Effector CD4-positive, alpha-beta T cell (primary cell): ENCODE measurements around the gene HIGD2A.

Experiments
- DNase-seq: peaks from one replicate; pipeline ENCODE4 v3.0.0-alpha.2; 2020
- total RNA-seq: gene quantifications from one replicate; lab custom pipeline; 2026; lab: John Stamatoyannopoulos, UW

HIGD2A gene
- 46.0 reads per million, percentile 66 among the genes with 10 or more reads in this experiment for total RNA-seq

- DNase-seq: peak; percentile 99
Observed at GRCh38 chr5:176388444-176389134, at the start of gene HIGD2A, which contains the start of gene NOP16. HIGD2A (plus strand) TSS chr5:176388751; CDS start chr5:176388820, 69 bp downstream. NOP16 (minus strand) TSS chr5:176388598; CDS start chr5:176388539, 59 bp downstream.

- no peak for DNase-seq
Observed at GRCh38 chr5:176339304-176339703, 49.2 kb upstream of the HIGD2A start.

- DNase-seq: no peak
Observed at GRCh38 chr5:176341325-176342157, 47.0 kb upstream of the HIGD2A start.

- DNase-seq: no peak
Observed at GRCh38 chr5:176342158-176342483, 46.4 kb upstream of the HIGD2A start.

- DNase-seq: no peak
Observed at GRCh38 chr5:176342766-176343458, 45.6 kb upstream of the HIGD2A start.

GRCh38 chr5:176350416-176350815, 38.1 kb upstream of the HIGD2A start:
- DNase-seq: no peak

- DNase-seq: no peak
Observed at GRCh38 chr5:176352116-176352878, 36.3 kb upstream of the HIGD2A start.

- DNase-seq: no peak
Observed at GRCh38 chr5:176353533-176353932, 35.0 kb upstream of the HIGD2A start.

- DNase-seq: no peak
Observed at GRCh38 chr5:176355400-176356178, 33.0 kb upstream of the HIGD2A start.

GRCh38 chr5:176356179-176356566, 32.4 kb upstream of the HIGD2A start:
- no peak for DNase-seq

GRCh38 chr5:176359658-176360057, 28.9 kb upstream of the HIGD2A start:
- DNase-seq: no peak

- DNase-seq: no peak
Observed at GRCh38 chr5:176360894-176361436, 27.6 kb upstream of the HIGD2A start.

- peak; percentile 95 for DNase-seq
Observed at GRCh38 chr5:176361437-176362232, 26.9 kb upstream of the HIGD2A start, which contains the start of gene KIAA1191. KIAA1191 (minus strand) TSS chr5:176361764; CDS start chr5:176359508, 2,256 bp downstream.

GRCh38 chr5:176362233-176362490, 26.4 kb upstream of the HIGD2A start:
- no peak for DNase-seq

- no peak for DNase-seq
Observed at GRCh38 chr5:176364765-176365350, 23.7 kb upstream of the HIGD2A start.

- DNase-seq: peak; percentile 52
Observed at GRCh38 chr5:176365351-176366231, 23.0 kb upstream of the HIGD2A start, which contains the start of gene ARL10. ARL10 (plus strand) TSS chr5:176365487; CDS start chr5:176365564, 77 bp downstream.

GRCh38 chr5:176366232-176366894, 22.2 kb upstream of the HIGD2A start:
- no peak for DNase-seq

GRCh38 chr5:176368726-176369125, 19.8 kb upstream of the HIGD2A start:
- DNase-seq: no peak
